Ishikawa (cell line): ENCODE results near the gene TBX2.

ENCODE experiments used
- CEBPB ChIP-seq: IDR thresholded peaks from 2 replicates; pipeline ENCODE4 v1.6.1; 2012
- CREB1 ChIP-seq: IDR thresholded peaks from 2 replicates; pipeline ENCODE4 v1.6.1; 2012; ENCODE audit warnings: low read depth
- EGR1 ChIP-seq: IDR thresholded peaks from 2 replicates; pipeline ENCODE4 v1.6.1; 2012
- EP300 ChIP-seq: IDR thresholded peaks from 2 replicates; pipeline ENCODE4 v1.6.1; 2012; ENCODE audit warnings: borderline replicate concordance
- FOXM1 ChIP-seq: IDR thresholded peaks from 2 replicates; pipeline ENCODE4 v1.6.1; 2012; ENCODE audit warnings: low read depth, borderline replicate concordance
- MAX ChIP-seq: IDR thresholded peaks from 2 replicates; pipeline ENCODE4 v1.6.1; 2012
- NFIC ChIP-seq: IDR thresholded peaks from 2 replicates; pipeline ENCODE4 v1.6.1; 2012
- RAD21 ChIP-seq: IDR thresholded peaks from 2 replicates; pipeline ENCODE4 v1.6.1; 2012; ENCODE audit warnings: low read depth
- REST ChIP-seq: IDR thresholded peaks from 2 replicates; pipeline ENCODE4 v1.6.1; 2012; ENCODE audit warnings: low read depth, mild to moderate bottlenecking
- TAF1 ChIP-seq: IDR thresholded peaks from 2 replicates; pipeline ENCODE4 v1.6.1; 2012; ENCODE audit warnings: low read depth, mild to moderate bottlenecking
- TCF12 ChIP-seq: IDR thresholded peaks from 2 replicates; pipeline ENCODE4 v1.6.1; 2012; ENCODE audit warnings: low read depth
- TEAD4 ChIP-seq: IDR thresholded peaks from 2 replicates; pipeline ENCODE4 v1.6.1; 2012
- USF1 ChIP-seq: IDR thresholded peaks from 2 replicates; pipeline ENCODE4 v1.6.1; 2012
- YY1 ChIP-seq: IDR thresholded peaks from 2 replicates; pipeline ENCODE4 v1.6.1; 2012; ENCODE audit warnings: low read depth
- ZBTB7A ChIP-seq: IDR thresholded peaks from 2 replicates; pipeline ENCODE4 v1.6.1; 2012; ENCODE audit warnings: low read depth

The TBX2 gene

GRCh38 chr17:61393550-61393903 is 6.1 kb upstream of the TBX2 start:
- TF ChIP-seq USF1: peak; percentile 86
- no peak for TF ChIP-seq FOXM1
- no peak for TF ChIP-seq EGR1
- TF ChIP-seq EP300: 0 out of 2 replicates have a peak, but pooled peaks have one; percentile 23
- TF ChIP-seq MAX: peak; percentile 86
- TF ChIP-seq REST: no peak
- TF ChIP-seq TAF1: no peak
- no peak for TF ChIP-seq CREB1
- peak; percentile 27; the same call in 1 of the 2 replicates for TF ChIP-seq RAD21
- TF ChIP-seq TCF12: peak; percentile 49; the same call in 1 of the 2 replicates
- no peak for TF ChIP-seq ZBTB7A
- TF ChIP-seq TEAD4: 0 out of 2 replicates have a peak, but pooled peaks have one; percentile 42
- peak; percentile 66 for TF ChIP-seq CEBPB
- TF ChIP-seq NFIC: peak; percentile 56; the same call in 1 of the 2 replicates
- no peak for TF ChIP-seq YY1

- TF ChIP-seq CREB1: no peak
- TF ChIP-seq YY1: no peak
- no peak for TF ChIP-seq MAX
- no peak for TF ChIP-seq EP300
- TF ChIP-seq TAF1: no peak
- no peak for TF ChIP-seq NFIC
- no peak for TF ChIP-seq RAD21
- TF ChIP-seq REST: no peak
- TF ChIP-seq TCF12: no peak
- TF ChIP-seq EGR1: no peak
- no peak for TF ChIP-seq USF1
- TF ChIP-seq ZBTB7A: no peak
- no peak for TF ChIP-seq FOXM1
- no peak for TF ChIP-seq CEBPB
- TF ChIP-seq TEAD4: no peak
Measured at GRCh38 chr17:61393904-61394629, 5.6 kb upstream of the TBX2 start.

- TF ChIP-seq EGR1 (no peak), EP300 (no peak), CEBPB (no peak), MAX (no peak), ZBTB7A (no peak), TEAD4 (no peak), YY1 (no peak), TCF12 (no peak), NFIC (no peak), REST (no peak), USF1 (no peak), CREB1 (no peak), RAD21 (no peak), FOXM1 (no peak), TAF1 (no peak)
Measured at GRCh38 chr17:61394630-61395408, 4.8 kb upstream of the TBX2 start.
